Skin epidermis (tissue), 12 donors: ENCODE results near the gene KDF1.
"Not testable (repeated sequence)": the region's sequence is repeated elsewhere in the genome, so short reads cannot be mapped to it uniquely, and the experiment has no call there.

ENCODE experiments used
- H3K27ac ChIP-seq, 21 experiments: fragments of 200-600 bp; sonication (generic) in 11 of 21; one replicate each; pipeline ENCODE4 v1.5.0; 2020; ENCODE audit warnings: mild to moderate bottlenecking in 3 of 21, inconsistent platforms in 2 of 21, moderate library complexity in 2 of 21
- H3K4me3 ChIP-seq, 7 experiments: fragments of 200-600 bp; sonication (generic) in 2 of 7; one replicate each; pipeline ENCODE4 v1.5.0; 2020; ENCODE audit warnings: inconsistent platforms in 2 of 7, mild to moderate bottlenecking in 2 of 7, moderate library complexity in 1 of 7

Gene KDF1

DNA sequence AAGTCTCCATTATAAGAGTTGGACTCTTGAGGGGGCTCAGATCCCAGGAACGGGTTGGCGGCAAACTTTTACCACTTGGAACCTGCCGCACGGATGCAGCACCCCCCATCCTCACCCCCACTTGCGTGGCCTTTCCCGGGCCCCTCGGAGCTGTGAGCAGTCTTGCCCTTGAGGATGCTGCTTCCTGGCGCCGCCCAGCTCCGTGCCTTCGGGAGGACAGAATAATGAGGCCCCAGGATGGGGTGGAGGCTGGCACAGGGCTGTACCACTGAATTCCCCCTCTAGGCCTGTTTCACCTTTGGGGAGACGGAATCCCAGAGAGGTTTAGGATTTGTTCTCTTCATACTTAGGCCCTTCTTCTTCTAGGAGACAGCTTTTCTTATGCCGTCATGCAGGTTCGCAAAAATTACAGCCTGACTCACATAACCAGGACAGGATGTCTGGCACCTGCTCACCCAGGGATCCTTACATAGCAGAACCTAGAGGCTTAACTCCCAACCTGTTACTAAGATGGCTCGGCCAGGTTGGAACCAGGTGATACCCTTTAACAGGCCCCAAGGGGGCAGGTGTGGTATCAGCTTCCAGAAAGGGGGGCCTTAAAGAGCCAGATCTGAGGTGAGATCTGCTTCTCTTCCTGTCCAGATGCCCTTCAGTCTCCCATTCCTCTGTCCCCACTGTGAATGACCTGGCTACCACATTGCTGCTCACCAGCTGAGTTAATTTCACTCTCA lies 34.7 kb upstream of the KDF1 start:
- H3K27ac ChIP-seq: peak overlapping the region in 6 of 21 experiments; percentile 22 to 78 (median 33)
- peak overlapping the region; percentile 45 to 86 (median 77) for H3K4me3 ChIP-seq

DNA sequence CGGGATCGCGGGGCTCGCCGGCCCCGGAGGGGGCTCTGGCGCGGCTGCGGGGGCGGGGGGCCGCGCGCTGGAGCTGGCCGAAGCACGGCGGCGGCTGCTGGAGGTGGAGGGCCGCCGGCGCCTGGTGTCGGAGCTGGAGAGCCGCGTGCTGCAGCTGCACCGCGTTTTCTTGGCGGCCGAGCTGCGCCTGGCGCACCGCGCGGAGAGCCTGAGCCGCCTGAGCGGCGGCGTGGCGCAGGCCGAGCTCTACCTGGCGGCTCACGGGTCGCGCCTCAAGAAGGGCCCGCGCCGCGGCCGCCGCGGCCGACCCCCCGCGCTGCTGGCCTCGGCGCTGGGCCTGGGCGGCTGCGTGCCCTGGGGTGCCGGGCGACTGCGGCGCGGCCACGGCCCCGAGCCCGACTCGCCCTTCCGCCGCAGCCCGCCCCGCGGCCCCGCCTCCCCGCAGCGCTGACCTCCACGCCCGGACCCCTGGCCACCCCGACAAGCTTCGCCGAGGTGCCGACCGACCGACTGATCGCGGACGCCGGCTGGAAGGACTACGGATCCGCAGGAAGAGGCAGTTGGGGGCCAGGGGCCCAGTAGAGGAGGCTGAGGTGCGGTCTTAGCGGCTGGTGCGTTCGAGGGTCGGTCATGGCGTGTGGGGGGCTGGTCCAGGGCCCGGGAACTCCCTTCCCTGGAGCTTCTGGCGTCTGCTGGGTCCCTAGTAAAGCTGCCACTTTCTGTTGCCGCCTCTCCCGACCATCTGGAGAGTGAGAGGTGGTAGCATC lies 33.9 kb upstream of the KDF1 start:
- peak overlapping the region in 15 of 21 experiments; percentile 4 to 85 (median 53) for H3K27ac ChIP-seq
- peak overlapping the region; percentile 45 to 86 (median 77) for H3K4me3 ChIP-seq

DNA sequence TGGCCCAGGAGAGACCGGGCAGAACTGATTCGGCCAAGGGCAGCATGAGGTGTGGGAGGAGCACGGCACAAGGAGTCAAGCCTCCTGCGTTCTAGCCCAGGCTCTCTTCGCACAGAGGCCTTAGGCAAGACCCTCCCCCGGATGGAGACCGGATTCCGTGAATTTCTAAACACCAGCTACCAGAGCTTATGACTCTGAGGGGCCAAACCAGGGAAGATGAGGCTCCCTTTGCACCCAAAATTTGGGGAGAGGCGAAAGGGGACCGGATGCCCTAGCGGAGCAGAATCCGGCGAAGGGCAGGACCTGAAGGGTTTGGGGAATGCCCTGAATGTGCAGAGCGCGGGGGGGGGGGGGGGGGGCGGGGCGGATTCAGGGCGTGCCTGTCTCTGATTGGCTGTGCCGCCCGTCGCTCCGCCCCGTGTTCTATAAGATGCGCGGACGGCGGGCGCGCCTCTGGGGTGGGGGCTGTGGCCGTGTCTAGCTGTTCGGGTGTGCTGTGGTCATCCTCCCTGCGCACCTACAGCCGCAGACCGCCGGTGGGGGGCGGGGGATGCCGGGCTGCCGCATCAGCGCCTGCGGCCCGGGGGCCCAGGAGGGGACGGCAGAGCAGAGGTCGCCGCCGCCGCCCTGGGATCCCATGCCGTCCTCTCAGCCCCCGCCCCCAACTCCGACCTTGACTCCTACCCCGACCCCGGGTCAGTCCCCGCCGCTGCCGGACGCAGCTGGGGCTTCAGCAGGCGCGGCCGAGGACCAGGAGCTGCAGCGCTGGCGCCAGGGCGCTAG lies 33.2 kb upstream of the KDF1 start, which contains the start of gene TRNP1:
Gene TRNP1 (plus strand): TSS at position 456 of the 783 bp plus-strand sequence. CDS start 95 bp downstream, at position 551.
- H3K27ac ChIP-seq: peak within 1 kb of the TSS in 17 of 21 experiments; percentile 4 to 85 (median 57)
- H3K4me3 ChIP-seq: peak within 1 kb of the TSS; percentile 45 to 86 (median 77)

DNA sequence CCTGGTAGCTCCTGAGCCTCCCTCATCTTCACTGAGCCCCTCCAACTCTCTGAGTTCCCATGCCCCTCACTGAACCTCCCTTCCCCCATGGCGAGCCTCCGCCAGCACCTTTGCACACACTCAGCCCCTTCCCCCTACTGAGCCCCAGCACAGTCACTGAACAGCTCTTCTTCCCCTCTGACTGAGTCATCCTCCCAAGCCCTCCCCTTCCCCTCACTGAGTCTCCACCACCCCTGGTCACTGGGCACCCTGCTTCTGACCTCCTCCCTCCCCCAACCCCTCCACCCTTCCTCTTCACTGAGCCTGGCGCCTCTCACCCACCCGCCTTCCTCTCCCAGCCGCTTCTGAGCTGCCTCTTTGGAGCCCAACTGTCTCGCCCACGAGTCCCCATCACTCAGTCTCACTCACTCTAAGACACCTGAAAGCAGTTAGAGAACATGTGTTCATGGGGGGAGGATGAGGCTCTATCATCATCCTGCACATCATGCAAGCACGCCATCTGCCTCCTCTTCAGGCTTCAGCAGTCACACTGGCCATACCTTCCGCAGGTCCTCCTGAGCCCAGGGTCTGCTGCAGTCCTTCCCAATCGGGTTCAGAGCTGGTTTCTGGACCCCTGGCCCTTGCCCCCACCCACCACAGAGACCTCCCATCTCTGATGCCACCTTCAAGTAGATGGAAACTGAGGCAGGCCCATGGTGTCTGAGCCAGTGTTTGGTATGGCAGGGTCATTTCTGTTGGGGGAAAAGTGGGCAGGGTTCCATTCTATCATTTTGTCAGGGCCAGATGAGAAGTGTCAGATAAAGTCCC lies 31.2 kb upstream of the KDF1 start:
- Histone ChIP-seq H3K27ac (no peak overlapping the region), H3K4me3 (no peak overlapping the region)

DNA sequence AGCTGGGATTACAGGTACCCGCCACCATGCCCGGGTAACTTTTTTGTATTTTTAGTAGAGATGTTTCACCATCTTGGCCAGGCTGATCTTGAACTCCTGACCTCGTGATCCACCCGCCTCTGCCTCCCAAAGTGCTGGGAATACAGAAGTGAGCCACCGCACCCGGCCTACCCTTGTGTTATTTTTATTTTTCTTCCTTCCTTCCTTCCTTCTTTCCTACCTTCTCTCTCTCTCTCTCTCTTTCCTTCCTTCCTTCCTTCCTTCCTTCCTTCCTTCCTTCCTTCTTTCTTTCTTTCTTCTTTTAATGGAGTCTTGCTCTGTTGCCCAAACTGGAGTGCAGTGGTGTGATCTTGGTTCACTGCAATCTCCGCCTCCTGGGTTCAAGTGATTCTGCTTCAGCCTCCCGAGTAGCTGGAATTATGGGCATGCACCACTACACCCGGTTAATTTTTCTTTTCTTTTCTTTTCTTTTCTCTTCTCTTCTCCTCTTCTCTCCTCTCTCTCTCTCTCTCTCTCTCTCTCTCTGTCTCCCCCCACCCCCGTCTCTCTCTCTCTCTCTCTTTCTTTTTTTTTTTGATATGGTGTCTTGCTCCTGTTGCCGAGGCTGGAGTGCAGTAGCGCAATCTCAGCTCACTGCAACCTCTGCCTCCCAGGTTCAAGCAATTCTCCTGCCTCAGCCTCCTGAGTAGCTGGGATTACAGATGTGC lies 29.3 kb upstream of the KDF1 start:
- not testable (repeated sequence) for H3K4me3 ChIP-seq, H3K27ac ChIP-seq

DNA sequence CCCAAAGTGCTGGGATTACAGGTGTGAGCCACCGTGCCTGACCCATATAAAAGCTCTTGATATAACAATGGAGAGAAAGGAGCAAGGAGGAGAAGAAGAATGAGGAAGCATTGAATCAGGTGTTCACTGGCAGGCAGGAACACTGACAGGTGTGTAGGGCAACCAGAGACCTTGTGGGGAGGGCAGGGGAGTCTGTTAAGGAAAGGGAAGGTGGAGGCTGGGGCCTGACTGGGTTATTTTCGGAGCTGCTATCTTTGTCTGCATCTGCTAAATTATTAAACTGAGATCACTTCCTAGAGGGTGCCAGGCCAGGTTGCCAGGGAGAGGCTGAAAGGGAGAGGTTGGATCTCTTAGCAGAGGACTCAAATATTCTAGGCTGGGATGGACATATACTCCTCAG lies 26.4 kb upstream of the KDF1 start:
- Histone ChIP-seq H3K27ac (no peak overlapping the region), H3K4me3 (no peak overlapping the region)

DNA sequence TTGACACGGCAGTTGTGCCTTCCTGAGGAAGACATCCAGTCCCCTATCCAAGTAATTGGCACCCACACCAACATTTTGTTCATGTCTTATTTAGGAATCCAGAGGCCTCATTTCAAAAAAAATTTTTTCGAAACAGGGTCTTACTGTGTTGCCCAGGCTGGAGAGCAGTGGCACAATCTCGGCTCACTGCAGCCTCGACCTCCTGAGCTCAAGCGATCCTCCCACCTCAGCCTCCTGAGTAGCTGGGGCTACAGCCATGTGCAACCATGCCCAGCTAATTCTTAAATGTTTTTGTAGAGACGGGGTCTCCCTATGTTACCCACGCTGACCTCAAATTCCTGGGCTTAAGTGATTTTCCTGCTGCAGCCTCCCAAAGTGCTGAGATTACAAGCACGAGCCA lies 24.0 kb upstream of the KDF1 start:
- no peak overlapping the region for H3K4me3 ChIP-seq
- H3K27ac ChIP-seq: no peak overlapping the region

DNA sequence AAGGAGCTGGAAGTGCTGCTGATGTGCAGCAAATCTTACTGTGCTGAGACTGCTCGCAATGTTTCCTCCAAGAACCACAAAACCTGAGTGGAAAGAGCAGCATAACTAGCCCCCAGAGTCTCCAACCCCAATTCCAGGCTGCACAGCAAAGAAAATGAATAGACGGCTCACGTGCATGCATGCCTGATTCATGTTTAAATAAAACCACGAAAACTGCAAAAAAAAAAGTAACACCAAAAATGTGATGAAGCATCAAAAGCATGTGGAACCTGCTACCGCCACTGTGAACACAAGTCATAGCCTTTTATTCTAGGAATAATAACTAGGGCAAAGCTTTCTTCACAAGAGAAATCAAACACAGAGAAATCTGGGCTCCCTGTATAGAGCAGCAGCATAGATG lies 23.6 kb upstream of the KDF1 start:
- H3K27ac ChIP-seq: no peak overlapping the region
- H3K4me3 ChIP-seq: no peak overlapping the region

DNA sequence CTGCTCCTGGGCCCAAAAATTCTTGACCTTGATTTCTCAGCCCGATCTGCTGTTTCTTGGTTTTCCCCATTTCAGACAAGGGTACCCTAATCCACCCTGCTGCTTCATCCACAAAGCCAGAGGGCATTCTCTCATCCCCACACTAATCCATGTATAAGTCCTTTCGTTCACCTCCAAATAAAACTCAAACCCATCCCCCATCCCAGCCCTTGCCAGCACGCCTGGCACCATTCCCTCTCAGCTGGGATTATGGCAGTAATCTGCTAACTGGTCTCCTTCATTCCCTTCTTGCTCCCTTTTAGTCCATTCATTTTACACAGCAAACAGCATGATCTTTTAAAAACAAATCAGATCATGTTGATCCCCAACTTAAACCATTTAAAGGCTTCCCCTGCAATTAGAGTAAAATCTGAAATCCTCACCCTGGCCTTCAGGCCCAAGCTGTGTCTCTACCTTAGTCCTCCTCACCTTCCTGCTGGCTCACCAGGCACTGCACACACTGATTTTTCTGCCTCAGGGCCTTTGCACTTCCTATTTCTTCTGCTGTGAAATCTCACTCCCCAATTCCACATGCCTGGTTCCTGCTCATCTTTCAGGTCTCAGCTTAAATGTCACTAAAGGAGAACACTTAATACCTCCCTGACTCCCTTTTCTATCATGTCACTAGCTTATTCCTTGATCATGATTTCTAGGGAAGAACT lies 21.0 kb upstream of the KDF1 start:
- Histone ChIP-seq H3K4me3 (no peak overlapping the region), H3K27ac (no peak overlapping the region)

DNA sequence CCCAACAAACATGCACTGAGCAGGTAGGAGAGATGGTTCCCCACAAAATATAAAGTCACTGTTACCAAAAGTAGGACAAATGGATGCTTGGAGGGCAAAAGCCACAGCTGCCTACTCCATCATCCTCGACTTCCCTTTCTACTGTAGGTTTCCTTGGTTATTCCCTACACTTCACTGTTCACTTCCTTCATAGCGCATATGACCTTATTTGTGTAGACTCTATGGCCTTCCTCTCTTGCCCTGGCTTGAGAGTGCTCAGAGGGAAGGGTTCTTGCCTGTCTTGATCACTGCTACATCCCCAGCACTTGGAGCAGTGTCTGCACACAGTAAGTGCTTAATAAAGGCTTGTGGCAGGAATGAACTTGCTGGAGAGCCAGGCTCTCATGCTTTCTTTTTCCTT lies 18.6 kb upstream of the KDF1 start:
- no peak overlapping the region for H3K27ac ChIP-seq
- no peak overlapping the region for H3K4me3 ChIP-seq

DNA sequence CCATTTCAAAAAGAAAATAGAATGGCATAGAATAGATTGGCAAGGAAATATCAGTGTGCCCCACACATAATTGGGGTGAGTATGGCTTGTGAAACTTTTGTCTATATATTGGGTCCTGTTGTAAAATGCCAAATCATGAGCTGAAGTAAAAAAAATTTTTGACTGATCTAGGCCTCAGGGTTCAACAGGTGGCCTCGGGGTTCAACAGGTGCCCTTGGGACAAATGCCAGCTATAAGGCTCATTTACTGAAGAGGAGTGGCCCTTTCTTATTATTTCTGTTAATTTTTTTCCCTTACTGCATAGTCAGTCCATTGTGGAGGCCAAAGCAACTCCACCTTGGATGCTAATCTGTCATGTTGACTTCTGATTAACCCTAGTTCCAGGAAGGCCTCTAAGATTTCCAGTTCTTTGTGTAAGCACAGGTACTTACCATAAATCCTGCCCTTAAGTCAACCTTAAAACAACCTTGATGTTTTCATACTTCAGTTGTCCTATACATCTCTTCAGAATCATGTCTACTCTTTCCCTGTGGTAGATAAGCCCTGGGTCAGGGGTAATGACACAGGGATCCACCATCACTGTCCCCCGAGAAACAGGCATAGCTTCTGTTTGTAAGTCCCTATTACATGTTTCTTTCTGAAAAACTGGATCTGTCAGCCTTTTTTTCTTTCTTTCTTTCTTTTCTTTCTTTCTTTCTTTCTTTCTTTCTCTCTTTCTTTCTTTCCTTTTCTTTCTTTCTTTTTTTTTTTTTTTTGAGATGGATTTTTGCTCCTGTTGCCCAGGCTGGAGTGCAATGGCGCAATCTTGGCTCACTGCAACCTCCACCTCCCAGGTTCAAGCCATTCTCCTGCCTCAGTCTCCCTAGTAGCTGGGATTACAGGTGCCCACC lies 16.6 kb upstream of the KDF1 start:
- no peak overlapping the region for H3K27ac ChIP-seq
- no peak overlapping the region for H3K4me3 ChIP-seq

DNA sequence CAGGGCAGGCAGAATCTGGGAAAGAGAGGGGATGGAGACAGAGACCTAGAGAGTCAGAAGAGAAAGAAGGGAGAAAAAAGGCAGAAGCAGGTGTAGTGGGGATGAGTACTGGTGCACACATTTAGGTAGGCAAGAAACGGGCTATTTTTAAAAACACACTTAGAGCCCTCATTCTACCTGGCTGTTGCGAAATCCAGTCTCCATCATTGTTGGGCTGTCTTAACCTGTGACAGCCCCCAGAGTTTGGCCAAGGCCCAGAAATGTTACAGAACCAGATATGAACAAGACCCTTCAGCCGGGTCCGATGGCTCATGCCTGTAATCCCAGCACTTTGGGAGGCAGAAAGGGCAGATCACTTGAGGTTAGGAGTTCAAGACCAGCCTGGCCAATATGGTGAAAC lies 12.6 kb upstream of the KDF1 start:
- H3K27ac ChIP-seq: no peak overlapping the region

DNA sequence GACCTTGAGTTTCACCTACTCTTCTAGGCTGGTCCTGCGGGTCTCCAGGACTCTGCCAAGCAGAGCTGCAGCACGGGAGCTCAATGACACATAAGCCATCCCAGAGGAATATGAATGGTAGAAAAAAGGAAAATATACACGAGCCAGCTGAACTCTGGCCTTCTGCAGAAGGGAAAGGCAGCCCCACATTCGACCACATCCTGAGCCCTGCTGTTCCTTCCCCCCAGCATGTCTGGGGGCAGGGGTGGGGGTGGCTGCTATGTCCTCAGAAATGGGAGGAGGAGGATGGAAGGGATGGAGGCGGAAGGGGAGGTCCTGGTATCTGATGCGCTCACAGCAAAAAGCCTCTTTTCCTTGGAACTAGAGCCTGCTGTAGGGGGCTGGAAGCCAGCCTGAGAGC lies 12.1 kb upstream of the KDF1 start:
- H3K27ac ChIP-seq: no peak overlapping the region

More for the DNA sequence above, 12.6 kb upstream of the KDF1 start:
- H3K4me3 ChIP-seq: no peak overlapping the region

DNA sequence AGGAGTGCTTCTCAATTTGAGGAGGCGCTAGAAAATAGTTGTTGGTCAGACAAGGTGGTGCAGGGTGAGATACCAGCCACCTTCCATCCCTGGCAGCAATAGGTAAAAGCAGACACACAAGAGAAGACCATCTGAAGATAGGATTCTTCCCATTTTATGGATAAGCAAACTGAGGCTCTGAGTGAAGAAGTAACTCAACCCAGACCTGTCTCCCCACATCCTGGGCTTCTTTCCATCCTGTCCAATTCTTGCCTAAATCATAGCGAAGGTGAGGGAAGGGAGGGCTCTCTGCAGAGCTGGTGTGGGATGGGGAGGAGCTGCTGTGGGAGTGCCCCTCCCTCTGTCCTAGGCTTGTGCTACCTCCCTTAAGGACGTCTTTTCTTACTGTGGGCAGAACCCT lies 11.3 kb upstream of the KDF1 start:
- H3K27ac ChIP-seq: no peak overlapping the region
- no peak overlapping the region for H3K4me3 ChIP-seq

More for the DNA sequence above, 12.1 kb upstream of the KDF1 start:
- no peak overlapping the region for H3K4me3 ChIP-seq

DNA sequence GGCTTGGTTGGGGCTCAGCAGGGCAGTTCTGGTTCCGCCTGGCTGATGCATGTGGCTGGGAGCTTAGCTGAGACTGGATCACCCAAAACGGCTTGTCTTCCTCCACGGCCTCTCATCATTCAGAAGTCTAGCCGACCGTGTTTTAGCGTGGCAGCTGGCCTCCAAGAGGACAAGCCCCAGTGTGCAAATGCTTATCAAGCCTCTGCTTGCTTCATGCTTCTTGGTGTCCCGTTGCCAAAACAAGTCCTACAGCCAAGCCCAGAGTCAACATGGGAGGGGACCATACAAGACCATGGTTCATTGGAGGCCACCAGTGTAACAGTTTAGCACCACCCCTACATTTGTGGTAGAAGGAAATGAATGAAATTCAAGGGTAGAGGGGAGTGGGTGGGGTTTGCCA lies 10.5 kb upstream of the KDF1 start:
- Histone ChIP-seq H3K4me3 (no peak overlapping the region), H3K27ac (no peak overlapping the region)

DNA sequence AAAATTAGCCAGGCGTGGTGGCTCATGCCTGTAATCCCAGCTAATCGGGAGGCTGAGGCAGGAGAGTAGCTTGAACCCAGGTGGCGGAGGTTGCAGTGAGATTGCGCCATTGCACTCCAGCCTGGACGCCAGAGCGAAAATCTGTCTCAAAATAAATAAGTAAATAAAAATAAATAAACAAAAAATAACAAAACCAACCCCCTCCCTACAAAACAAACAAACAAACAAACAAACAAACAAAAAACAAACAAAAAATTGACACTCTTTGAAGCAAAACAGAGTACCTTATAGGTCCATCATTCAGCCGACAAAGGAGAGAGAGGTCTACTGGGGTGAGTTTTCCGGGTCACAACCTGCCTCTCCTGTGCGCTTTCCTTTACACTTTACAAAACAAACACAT lies 5.4 kb upstream of the KDF1 start:
- Histone ChIP-seq H3K4me3 (no peak overlapping the region), H3K27ac (no peak overlapping the region)

DNA sequence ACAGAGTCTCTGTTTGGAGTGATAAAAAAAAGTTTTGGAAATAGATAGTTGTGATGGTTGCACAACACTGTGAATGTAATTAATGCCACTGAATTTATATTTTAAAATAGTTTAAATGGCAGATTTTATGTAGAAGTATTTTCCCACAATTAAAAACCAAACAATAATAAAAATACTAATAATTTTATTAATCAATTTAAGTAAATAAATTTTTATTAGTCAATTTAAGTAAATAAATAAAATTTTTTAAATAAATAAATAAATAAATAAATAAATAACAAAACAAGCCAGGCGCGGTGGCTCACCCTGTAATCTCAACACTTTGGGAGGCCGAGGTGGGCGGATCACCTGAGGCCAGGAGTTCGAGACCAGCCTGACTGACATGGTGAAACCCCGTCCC lies 4.9 kb upstream of the KDF1 start:
- H3K4me3 ChIP-seq: no peak overlapping the region

More for the DNA sequence above, 4.9 kb upstream of the KDF1 start:
- no peak overlapping the region for H3K27ac ChIP-seq
